ENCODE measurements around the gene ANKS1A.

The ANKS1A gene

GRCh38 chr6:35037664-35038038 lies 148.6 kb downstream of the ANKS1A start:
- no peak for DNase-seq (ENCODE audit: low spot score)

DNA sequence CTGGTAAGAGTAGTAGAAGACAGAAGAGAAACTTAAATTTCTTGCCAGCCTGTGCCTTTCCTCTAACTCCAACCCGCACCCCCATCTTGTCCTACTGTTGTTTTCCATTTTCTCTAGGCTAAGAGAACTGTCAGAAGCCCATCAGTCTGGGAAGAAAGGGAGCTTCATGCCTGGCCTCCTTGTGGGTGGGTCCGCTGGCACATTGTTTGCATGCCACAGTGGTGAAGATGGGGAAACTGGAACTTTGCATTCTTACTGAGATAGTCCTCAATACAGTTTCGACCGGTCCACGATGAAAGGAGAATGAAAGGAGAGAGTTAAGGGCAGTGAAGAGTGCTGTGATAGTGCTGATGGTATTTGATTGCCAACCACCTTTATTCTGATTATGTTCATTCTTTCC lies 149.0 kb downstream of the ANKS1A start:
- DNase-seq (ENCODE audit: low spot score) = no peak

DNA sequence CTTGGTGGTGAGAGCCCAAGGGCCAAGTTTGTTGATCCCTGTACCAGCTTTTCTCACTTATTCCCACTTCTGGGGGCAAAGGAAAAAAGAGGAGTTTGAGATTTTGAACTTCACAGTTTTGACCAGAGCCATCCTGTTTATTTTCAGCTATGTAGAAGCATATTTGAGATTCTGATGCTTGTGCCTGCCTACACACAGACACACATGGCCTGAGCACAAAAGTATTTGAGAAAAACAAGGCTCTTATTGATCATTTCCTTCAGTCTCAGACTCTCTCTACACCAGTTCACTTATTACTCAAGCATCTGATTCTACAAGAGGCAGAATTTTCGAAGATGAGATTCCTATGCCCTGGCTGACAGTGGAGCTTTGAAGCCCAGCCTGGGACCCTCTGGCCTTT lies 151.3 kb downstream of the ANKS1A start:
- no peak for DNase-seq (ENCODE audit: low spot score)

- DNase-seq (ENCODE audit: low spot score) = no peak
Observed at GRCh38 chr6:35041086-35041861, 152.2 kb downstream of the ANKS1A start.

DNA sequence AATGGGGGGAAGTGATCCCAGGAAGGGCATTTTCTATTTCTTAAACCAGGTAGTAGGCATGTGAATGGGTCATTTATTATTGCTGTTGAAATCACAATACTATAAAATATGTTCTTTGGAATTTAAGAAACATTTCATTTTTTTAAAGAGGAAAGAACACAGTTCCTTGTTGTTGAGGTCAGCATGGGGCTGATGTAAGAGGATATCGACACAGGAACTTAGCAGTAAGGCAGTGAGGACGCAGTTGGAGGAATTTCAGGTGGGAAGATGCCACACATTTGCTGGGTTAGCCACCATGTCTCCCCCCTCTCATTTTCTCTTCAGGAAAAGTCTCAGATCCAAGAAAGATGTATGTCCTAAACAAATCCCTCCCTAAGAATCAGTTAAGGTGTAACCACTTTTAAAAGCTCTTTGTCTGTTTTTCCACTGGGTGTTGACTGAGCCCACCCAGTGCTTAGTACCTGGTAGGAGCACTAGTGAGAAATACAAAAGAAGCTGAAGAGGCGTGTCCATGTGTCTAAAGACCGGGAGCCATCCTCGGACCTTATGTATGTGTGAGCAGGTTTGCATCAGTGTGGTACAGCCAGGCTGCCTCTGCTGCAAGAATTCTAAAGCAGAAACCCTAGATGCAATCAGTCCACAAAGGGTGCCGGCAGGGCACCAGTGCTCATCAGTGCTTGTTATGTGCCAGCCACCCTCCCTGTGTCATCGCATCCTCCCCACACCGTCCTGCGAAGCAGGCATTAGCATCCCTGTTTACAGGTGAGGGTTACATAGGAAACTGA lies 153.2 kb downstream of the ANKS1A start:
- DNase-seq (ENCODE audit: low spot score) = no peak

GRCh38 chr6:35043381-35044130 lies 154.5 kb downstream of the ANKS1A start:
- no peak for DNase-seq (ENCODE audit: low spot score)

- DNase-seq (ENCODE audit: low spot score) = no peak
Observed at GRCh38 chr6:35044145-35044745, 155.2 kb downstream of the ANKS1A start.

- no peak for DNase-seq (ENCODE audit: low spot score)
Observed at GRCh38 chr6:35044761-35045421, 155.8 kb downstream of the ANKS1A start.

- DNase-seq (ENCODE audit: low spot score) = no peak
Observed at GRCh38 chr6:35046103-35046502, 157.0 kb downstream of the ANKS1A start.

GRCh38 chr6:35046862-35047261 lies 157.8 kb downstream of the ANKS1A start:
- no peak for DNase-seq (ENCODE audit: low spot score)

- no peak for DNase-seq (ENCODE audit: low spot score)
Observed at GRCh38 chr6:35047265-35048011, 158.4 kb downstream of the ANKS1A start.

DNA sequence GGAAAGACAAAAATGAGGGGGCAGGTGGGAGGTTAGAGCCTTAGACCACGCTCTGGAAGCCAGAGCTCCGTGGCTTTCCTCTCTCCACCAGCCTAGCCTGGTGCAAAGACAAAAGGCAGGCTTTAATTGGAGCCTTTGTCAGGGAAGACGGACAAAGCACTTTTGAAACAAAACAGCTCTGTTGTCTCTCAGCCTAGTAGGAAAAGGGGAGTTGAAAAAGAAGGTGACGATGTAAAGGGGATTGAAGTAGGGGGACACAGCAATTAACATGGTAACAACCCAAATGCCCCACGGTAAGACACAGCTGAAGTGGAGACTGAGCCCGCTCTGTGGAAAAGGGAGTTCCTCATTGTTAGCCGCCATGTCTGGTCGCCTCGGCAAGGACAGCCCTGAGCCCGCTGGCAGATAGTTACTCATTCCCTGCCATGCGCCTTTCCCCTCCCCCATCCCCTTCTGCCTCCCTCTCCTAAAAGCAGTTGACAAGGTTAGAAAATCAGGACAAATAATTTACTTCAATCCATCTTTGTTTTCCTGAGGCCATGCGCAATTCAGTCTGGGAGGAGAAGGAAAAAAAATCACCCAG lies 159.1 kb downstream of the ANKS1A start:
- peak; percentile 20 for DNase-seq (ENCODE audit: low spot score)

GRCh38 chr6:35048631-35049083 lies 159.6 kb downstream of the ANKS1A start:
- DNase-seq (ENCODE audit: low spot score) = peak; percentile 83

GRCh38 chr6:35049156-35049735 lies 160.2 kb downstream of the ANKS1A start:
- DNase-seq (ENCODE audit: low spot score) = no peak

DNA sequence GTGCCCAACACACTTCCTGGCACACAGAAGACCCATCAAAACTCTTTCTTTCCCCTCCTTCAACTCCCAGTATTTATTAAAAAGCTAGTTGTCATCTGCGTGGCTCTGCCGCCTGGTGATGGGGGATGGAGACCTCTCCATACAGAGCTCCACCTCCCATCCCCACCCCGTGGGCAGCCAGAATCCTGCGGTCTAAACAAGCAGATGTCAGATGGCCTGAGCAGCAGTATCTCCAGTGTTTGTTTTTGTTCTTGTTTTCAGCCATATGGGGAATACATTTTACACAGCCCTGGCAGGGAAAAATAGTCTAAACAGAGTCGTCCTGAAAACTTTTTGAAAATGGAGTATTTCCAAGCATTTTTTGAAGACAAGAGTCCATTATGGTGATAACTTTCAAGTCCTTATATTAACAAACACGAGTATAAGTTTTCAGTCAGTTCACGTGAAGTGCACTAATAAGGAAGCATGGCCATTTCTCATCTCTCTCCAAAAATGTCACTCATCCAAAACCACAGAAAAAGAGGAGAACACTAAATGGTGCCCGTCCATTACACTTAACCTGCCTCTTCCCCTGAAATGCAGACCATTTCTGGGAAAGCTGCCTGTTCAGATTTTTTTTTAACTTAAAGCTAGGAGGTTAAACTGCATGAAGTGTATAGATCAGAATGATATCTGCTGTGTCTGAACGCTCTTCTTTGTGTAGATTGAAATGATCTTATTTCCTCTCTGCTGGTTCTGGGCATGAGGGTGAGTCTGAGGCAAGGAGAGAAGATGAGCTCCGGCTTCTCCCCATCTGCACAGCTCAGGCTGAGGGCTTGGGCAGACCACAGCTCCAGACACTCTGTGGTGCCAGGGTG lies 161.1 kb downstream of the ANKS1A start:
- peak; percentile 13 for DNase-seq (ENCODE audit: low spot score)

DNA sequence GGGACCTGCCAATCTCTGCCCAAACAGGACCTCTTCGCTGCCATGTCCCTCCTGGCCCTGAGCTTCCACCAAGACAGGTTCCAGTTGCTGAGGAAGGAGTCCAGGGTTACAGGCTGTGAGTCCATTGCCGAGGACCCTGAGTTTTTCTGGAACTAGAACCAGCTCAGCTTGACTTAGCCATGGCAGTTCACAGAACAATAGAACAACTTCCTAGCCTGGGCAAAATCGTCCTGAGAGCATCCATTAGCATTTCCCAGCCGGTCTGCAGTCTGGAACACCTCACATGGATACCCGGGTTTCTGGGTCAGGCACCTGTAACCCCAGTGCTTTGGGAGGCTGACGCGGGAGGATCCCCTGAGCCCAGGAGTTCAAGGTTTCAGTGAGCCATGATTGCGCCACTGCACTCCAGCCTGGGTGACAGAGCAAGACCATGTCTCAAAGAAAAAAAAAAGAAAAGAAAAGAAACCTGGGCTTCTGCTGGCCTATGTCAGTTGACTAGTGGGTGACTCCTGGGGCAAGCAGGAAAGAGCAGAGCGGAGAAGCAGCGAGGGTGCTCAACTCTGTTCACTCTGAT lies 161.8 kb downstream of the ANKS1A start:
- no peak for DNase-seq (ENCODE audit: low spot score)

- no peak for DNase-seq (ENCODE audit: low spot score)
Observed at GRCh38 chr6:35051396-35051795, 162.3 kb downstream of the ANKS1A start.

- no peak for DNase-seq (ENCODE audit: low spot score)
Observed at GRCh38 chr6:35051997-35052583, 163.0 kb downstream of the ANKS1A start.

Measured in SK-N-DZ (cell line).